OCI-LY3 (cell line): ENCODE measurements around the gene HM13.

Source experiments
- CTCF ChIP-seq: fragments of 200-600, 300-600 bp; sonication (generic); IDR thresholded peaks from 2 replicates; pipeline ENCODE4 v1.5.1; 2014; ENCODE audit warnings: antibody characterized with exemption, low read length, low read depth
- EZH2phosphoT487 ChIP-seq: fragments of 200-600 bp; shearing (Covaris generic); IDR thresholded peaks from 2 replicates; pipeline ENCODE4 v1.6.1; 2018; ENCODE audit warnings: antibody characterized with exemption, mixed run types, low read depth

DNA sequence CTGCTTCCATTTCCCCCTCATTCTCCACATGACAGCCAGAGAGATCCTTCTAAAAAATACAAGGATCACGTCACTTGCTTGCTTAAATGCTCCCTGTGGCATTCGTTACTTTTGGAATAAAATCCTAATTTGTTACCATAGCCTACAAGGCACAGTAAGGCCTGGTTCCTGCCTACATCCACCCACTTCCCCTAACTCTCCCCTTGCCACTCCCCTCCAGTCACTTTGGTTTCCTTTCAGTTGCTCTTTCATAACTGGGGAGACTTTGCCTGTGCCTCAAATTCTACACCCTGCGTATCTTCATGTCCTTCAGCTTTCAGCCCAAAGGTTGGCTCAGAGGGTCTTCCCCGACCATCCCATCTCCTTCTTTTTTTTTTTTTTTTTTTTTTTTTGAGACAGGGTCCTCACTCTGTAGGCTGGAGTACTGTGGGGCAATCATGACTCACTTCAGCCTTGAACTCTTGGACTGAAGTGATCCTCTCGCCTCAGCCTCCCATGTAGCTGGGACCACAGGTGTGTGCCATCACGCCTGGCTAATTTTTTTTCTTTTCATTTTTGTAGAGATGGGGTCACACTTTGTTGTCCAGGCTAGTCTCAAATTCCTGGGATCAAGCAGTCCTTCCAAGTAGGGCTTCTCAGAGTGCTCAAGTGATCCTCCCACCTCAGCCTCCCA is 103.3 kb downstream of the HM13 start:
- no peak for TF ChIP-seq CTCF
- no peak for TF ChIP-seq EZH2phosphoT487
